HG02870 (cell line): ENCODE results near the gene ANKRD44.

Experiments used
- ATAC-seq: cut with Tn5 transposase; IDR thresholded peaks from one replicate; pipeline ENCODE4 v1.9.1; 2021; ENCODE audit warnings: mild to moderate bottlenecking, moderate library complexity; ENCODE audit not compliant: unreplicated experiment

The ANKRD44 gene

GRCh38 chr2:197001921-197002320, 308.7 kb downstream of the ANKRD44 start:
- no peak for ATAC-seq

GRCh38 chr2:196995757-196996314, 314.7 kb downstream of the ANKRD44 start:
- no peak for ATAC-seq

GRCh38 chr2:196994764-196995163, 315.8 kb downstream of the ANKRD44 start:
- ATAC-seq: no peak

- no peak for ATAC-seq
These were observed 317.0 kb downstream of the ANKRD44 start for GRCh38 chr2:196993617-196994016.

GRCh38 chr2:196992466-196992865, 318.1 kb downstream of the ANKRD44 start:
- no peak for ATAC-seq

GRCh38 chr2:196990788-196991461, 319.7 kb downstream of the ANKRD44 start:
- no peak for ATAC-seq

GRCh38 chr2:196990092-196990491, 320.5 kb downstream of the ANKRD44 start:
- no peak for ATAC-seq

- no peak for ATAC-seq
These were observed 321.1 kb downstream of the ANKRD44 start for GRCh38 chr2:196989496-196989895.

- no peak for ATAC-seq
These were observed 321.9 kb downstream of the ANKRD44 start for GRCh38 chr2:196988639-196989038.

GRCh38 chr2:196987649-196988364, 322.8 kb downstream of the ANKRD44 start:
- peak; percentile 80 for ATAC-seq

GRCh38 chr2:196987298-196987648, 323.3 kb downstream of the ANKRD44 start:
- no peak for ATAC-seq

- no peak for ATAC-seq
These were observed 324.9 kb downstream of the ANKRD44 start for GRCh38 chr2:196985511-196986183.

- no peak for ATAC-seq
These were observed 325.7 kb downstream of the ANKRD44 start for GRCh38 chr2:196984903-196985302.

- ATAC-seq: no peak
These were observed 326.6 kb downstream of the ANKRD44 start for GRCh38 chr2:196983934-196984333.

- no peak for ATAC-seq
These were observed 330.1 kb downstream of the ANKRD44 start for GRCh38 chr2:196980473-196980872.

- no peak for ATAC-seq
These were observed 330.6 kb downstream of the ANKRD44 start for GRCh38 chr2:196980001-196980400.

GRCh38 chr2:196977507-196977906, 333.1 kb downstream of the ANKRD44 start:
- no peak for ATAC-seq

GRCh38 chr2:196974970-196975369, 335.6 kb downstream of the ANKRD44 start:
- no peak for ATAC-seq

- ATAC-seq: no peak
These were observed 338.9 kb downstream of the ANKRD44 start for GRCh38 chr2:196971574-196972279.

- ATAC-seq: no peak
These were observed 340.5 kb downstream of the ANKRD44 start for GRCh38 chr2:196970099-196970498.

- no peak for ATAC-seq
These were observed 342.1 kb downstream of the ANKRD44 start for GRCh38 chr2:196968516-196968915.
